Body of pancreas (tissue), 4 donors: ENCODE results near the gene AUTS2. TPM values are rescaled to one million over a fixed set of nuclear protein-coding genes. Genes with fewer than 3 reads are reported as not detected.

Experiments used
- ATAC-seq: fragments of 150-250 bp; one replicate; pipeline ENCODE4 v1.9.1; 2016
- DNase-seq, 4 donors: peaks; one replicate each; pipeline ENCODE4 v3.0.0-alpha.2; 2019
- H3K27ac ChIP-seq, 4 donors: fragments of 200-600 bp; sonication (generic); 1 replicate in 3 of 4; 2 replicates in 1 of 4; pipeline versions ENCODE4 v1.5.1 to v1.6.1; 2016 to 2019; ENCODE audit warnings: mild to moderate bottlenecking in 1 of 4, mixed read lengths in 1 of 4, moderate library complexity in 1 of 4
- H3K27me3 ChIP-seq, 2 donors: fragments of 200-600 bp; sonication (generic); one replicate each; pipeline ENCODE4 v1.6.0; 2016; ENCODE audit warnings: mild to moderate bottlenecking in 1 of 2
- H3K36me3 ChIP-seq, 2 donors: fragments of 200-600 bp; sonication (generic); replicated peaks in 1 of 2; 2 replicates each; pipeline ENCODE4 v1.5.1; 2016; ENCODE audit warnings: low read depth in 2 of 2; ENCODE audit not compliant: insufficient read depth in 1 of 2
- H3K4me1 ChIP-seq: fragments of 200-600 bp; sonication (generic); one replicate; pipeline ENCODE4 v1.6.0; 2016
- H3K4me3 ChIP-seq, 2 donors: fragments of 200-600 bp; sonication (generic); 1 replicate in 1 of 2; 2 replicates in 1 of 2; pipeline ENCODE4 v1.5.1; 2016 to 2019
- H3K9me3 ChIP-seq, 3 donors: fragments of 200-600 bp; sonication (generic); 1 replicate in 2 of 3; 2 replicates in 1 of 3; pipeline ENCODE4 v1.5.1; 2016
- CTCF ChIP-seq, 7 experiments: fragments of 450-650 bp in 4 of 7; fragments of 200-600 bp in 3 of 7; sonication (generic) in 3 of 7; IDR thresholded peaks; one replicate each; pipeline ENCODE4 v1.5.1; 2016 to 2019; ENCODE audit warnings: antibody characterized with exemption in 7 of 7
- POLR2A ChIP-seq, 3 donors: fragments of 450-650 bp; IDR thresholded peaks; one replicate each; pipeline ENCODE4 v1.6.1; 2016; ENCODE audit warnings: antibody characterized with exemption in 3 of 3, mild to moderate bottlenecking in 2 of 3
- WGBS, 2 donors: methylation state at CpG; one replicate each; pipeline ENCODE4 v1.1.5; 2017; 5-methylcytosine and 5-hydroxymethylcytosine counted together
- intact Hi-C: fragments of 100-400 bp; cut with DNase I; formaldehyde crosslinking; loops from one replicate; pipeline ENCODE4 v1.15.1; 2023
- total RNA-seq, 2 donors: library from RNA; depleted of rRNA; stranded (reverse); fragments of >200 nt; gene quantifications; one replicate each; pipeline ENCODE4 v1.1.0, GENCODE V29; 2016

AUTS2 gene
- total RNA-seq, 2 donors from 2014 or later, result 11.7 to 18.5 TPM

GRCh38 chr7:70479153-70480021 is 881.1 kb downstream of the AUTS2 start:
- DNase-seq (no peak), ATAC-seq (no peak)
- 79 to 92% methylated on average over 15 of the region's 15 CpGs for WGBS, 2 donors

DNA sequence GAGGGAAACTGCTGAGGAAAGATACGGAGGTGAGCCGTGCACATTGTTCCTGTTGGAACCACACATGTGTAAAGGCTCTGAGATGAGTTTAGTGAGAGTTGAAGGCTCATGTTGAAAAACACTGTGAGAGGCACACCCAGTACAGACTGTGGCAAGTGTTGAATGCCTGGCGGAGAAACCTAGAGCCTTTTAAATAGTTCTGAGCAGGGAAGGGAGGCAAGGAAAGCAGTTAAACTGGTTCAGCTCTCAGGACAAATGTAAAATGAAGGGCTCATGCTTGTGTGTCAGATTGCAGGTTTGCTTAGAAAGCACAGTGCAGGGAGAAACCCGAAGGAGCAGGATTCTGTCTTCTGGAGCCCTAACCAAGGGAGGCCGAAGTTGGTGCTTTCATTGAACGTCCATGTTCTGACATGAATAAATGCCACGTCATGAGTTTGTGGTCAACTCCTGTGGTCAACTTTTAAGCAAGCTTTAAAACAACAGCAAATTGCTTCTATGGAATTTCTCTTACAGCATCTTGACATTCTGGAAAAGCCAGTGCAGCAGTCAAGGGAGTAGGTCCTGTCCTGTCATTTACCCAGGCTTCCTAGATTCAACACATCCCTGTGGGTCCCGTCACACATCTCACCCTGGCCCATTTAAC is 882.8 kb downstream of the AUTS2 start:
- H3K27ac ChIP-seq, result no peak overlapping the region
- TF ChIP-seq POLR2A (IDR thresholded peaks at IDR 0.05), result no peak
- no peak for ATAC-seq
- no peaks in the 10 kb centered on the region for H3K36me3 ChIP-seq
- H3K27me3 ChIP-seq, result no peaks in the 10 kb centered on the region
- no peak for DNase-seq
- no peaks in the 10 kb centered on the region for H3K9me3 ChIP-seq
- no peak overlapping the region for H3K4me3 ChIP-seq
- intact Hi-C loops, result no loop called here
- 67 to 75% methylated on average over 8 of the region's 8 CpGs for WGBS, 2 donors
- H3K4me1 ChIP-seq, result peaks cover 19% of the 10 kb centered on the region

More at GRCh38 chr7:70479153-70480021, 881.1 kb downstream of the AUTS2 start:
- H3K27ac ChIP-seq, result no peak overlapping the region
- TF ChIP-seq CTCF (IDR thresholded peaks at IDR 0.05) (no peak), POLR2A (IDR thresholded peaks at IDR 0.05) (no peak)
- H3K4me1 ChIP-seq, result peaks cover 36% of the 10 kb centered on the region
- no peaks in the 10 kb centered on the region for H3K27me3 ChIP-seq
- no peaks in the 10 kb centered on the region for H3K9me3 ChIP-seq
- H3K36me3 ChIP-seq, result no peaks in the 10 kb centered on the region
- intact Hi-C loops, result no loop called here
- no peak overlapping the region for H3K4me3 ChIP-seq

GRCh38 chr7:70481570-70482123 is 883.4 kb downstream of the AUTS2 start:
- intact Hi-C loops, result no loop called here
- no peaks in the 10 kb centered on the region for H3K36me3 ChIP-seq
- 47 to 65% methylated on average over 8 of the region's 8 CpGs for WGBS, 2 donors
- no peak overlapping the region for H3K4me3 ChIP-seq
- no peaks in the 10 kb centered on the region for H3K27me3 ChIP-seq
- H3K9me3 ChIP-seq, result no peaks in the 10 kb centered on the region
- no peak for DNase-seq
- TF ChIP-seq POLR2A (IDR thresholded peaks at IDR 0.05), result no peak
- no peak for TF ChIP-seq CTCF (IDR thresholded peaks at IDR 0.05)
- H3K27ac ChIP-seq, result no peak overlapping the region
- no peak for ATAC-seq
- H3K4me1 ChIP-seq, result peaks cover 13% of the 10 kb centered on the region

DNA sequence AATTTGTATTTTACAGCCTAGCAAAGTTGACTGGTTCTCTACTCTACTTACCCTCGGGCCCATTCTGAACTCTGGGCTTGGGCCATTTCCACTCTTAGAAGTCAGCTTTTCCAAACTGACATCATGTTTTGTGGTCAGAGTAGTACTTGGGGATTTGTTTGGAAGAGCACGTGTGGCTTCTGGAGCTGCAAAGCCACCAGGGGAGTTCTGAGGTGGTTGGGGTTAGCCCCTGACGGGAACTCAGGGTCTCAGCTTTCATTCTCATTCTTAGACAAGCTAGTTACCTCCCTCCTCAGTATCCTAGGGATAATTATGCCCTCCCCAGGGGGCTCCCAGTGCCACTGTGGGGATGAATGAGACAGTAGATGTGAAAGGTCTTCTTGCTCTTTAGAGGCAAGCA is 886.0 kb downstream of the AUTS2 start:
- H3K4me3 ChIP-seq, result no peak overlapping the region
- WGBS, 2 donors, result 83 to 92% methylated on average over 3 of the region's 3 CpGs
- H3K36me3 ChIP-seq, result no peaks in the 10 kb centered on the region
- DNase-seq (no peak), ATAC-seq (no peak)
- no peaks in the 10 kb centered on the region for H3K4me1 ChIP-seq
- no peaks in the 10 kb centered on the region for H3K9me3 ChIP-seq
- no peaks in the 10 kb centered on the region for H3K27me3 ChIP-seq
- no peak overlapping the region for H3K27ac ChIP-seq
- no peak for TF ChIP-seq POLR2A (IDR thresholded peaks at IDR 0.05)
- no peak for TF ChIP-seq CTCF (IDR thresholded peaks at IDR 0.05)
- intact Hi-C loops, result no loop called here

DNA sequence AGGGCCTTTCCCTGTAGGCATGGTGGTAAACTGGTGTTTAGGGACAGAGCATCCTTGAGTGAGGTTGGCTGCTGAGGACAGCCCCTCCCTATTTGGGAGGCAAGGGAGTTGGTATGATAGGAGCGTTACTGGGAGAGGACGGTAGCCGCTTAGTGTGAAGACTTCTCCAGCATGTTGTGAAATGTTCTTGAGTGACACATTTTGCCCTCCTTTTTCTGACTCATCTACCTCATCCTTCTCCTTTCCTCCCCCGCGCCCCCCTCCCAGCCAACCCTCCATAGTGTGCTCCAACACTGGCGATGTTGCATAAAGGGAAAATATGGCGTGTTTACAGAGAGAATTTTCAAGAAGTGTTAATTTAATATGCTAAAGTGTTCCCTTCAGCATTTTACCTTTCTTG is 888.7 kb downstream of the AUTS2 start:
- Histone ChIP-seq H3K27me3 (no peaks in the 10 kb centered on the region), H3K4me3 (no peak overlapping the region), H3K4me1 (no peaks in the 10 kb centered on the region), H3K9me3 (no peaks in the 10 kb centered on the region), H3K27ac (no peak overlapping the region), H3K36me3 (no peaks in the 10 kb centered on the region)
- WGBS, 2 donors, result 93 to 96% methylated on average over 7 of the region's 7 CpGs
- intact Hi-C loops, result no loop called here
- no peak for ATAC-seq
- no peak for DNase-seq
- TF ChIP-seq CTCF (IDR thresholded peaks at IDR 0.05), result no peak
- no peak for TF ChIP-seq POLR2A (IDR thresholded peaks at IDR 0.05)
